Upper lobe of left lung (tissue), 6 donors: ENCODE data around the gene AVEN. TPM values are rescaled to one million over a fixed set of nuclear protein-coding genes. Genes with fewer than 3 reads are reported as not detected.

Source experiments
- ATAC-seq, 2 donors: fragments of 200-7000 bp; cut with Tn5 transposase; one replicate each; pipeline ENCODE4 v1.9.1; 2022; ENCODE audit warnings: mild to moderate bottlenecking in 2 of 2, moderate library complexity in 2 of 2; ENCODE audit not compliant: low FRiP score in 2 of 2
- DNase-seq, 2 donors: peaks; one replicate each; pipeline ENCODE4 v3.0.0-alpha.2; 2019 to 2020
- H3K27ac ChIP-seq, 4 donors: fragments of 200-600 bp; sonication (generic); one replicate each; pipeline ENCODE4 v1.5.1; 2016 to 2019
- H3K27me3 ChIP-seq, 4 donors: fragments of 200-600 bp; sonication (generic); one replicate each; pipeline ENCODE4 v1.5.1; 2017 to 2019
- H3K36me3 ChIP-seq, 4 donors: fragments of 200-600 bp; sonication (generic); one replicate each; pipeline ENCODE4 v1.5.1; 2016 to 2019
- H3K4me1 ChIP-seq, 4 donors: fragments of 200-600 bp; sonication (generic); one replicate each; pipeline ENCODE4 v1.5.1; 2018 to 2019
- H3K4me3 ChIP-seq, 4 donors: fragments of 200-600 bp; sonication (generic); one replicate each; pipeline ENCODE4 v1.5.1; 2017 to 2019; ENCODE audit warnings: mild to moderate bottlenecking in 2 of 4, moderate library complexity in 1 of 4
- H3K9me3 ChIP-seq, 4 donors: fragments of 200-600 bp; sonication (generic); one replicate each; pipeline ENCODE4 v1.5.1; 2018 to 2019
- CTCF ChIP-seq, 6 experiments: fragments of 450-650 bp in 4 of 6; fragments of 200-600 bp in 2 of 6; sonication (generic) in 2 of 6; IDR thresholded peaks; one replicate each; pipeline ENCODE4 v1.5.1; 2016 to 2019; ENCODE audit warnings: antibody characterized with exemption in 6 of 6
- EP300 ChIP-seq, 4 donors: sonication (generic); formaldehyde crosslinking; IDR thresholded peaks; one replicate each; pipeline ENCODE4 v1.5.1; 2017; ENCODE audit warnings: antibody characterized with exemption in 4 of 4, control low read depth in 2 of 4
- POLR2A ChIP-seq, 4 donors: fragments of 450-650 bp; IDR thresholded peaks; one replicate each; pipeline ENCODE4 v1.5.1; 2016 to 2017; ENCODE audit warnings: antibody characterized with exemption in 4 of 4, mild to moderate bottlenecking in 2 of 4
- POLR2AphosphoS5 ChIP-seq, 2 donors: sonication (generic); formaldehyde crosslinking; IDR thresholded peaks; one replicate each; pipeline ENCODE4 v1.5.1; 2017; ENCODE audit warnings: antibody characterized with exemption in 2 of 2
- WGBS, 2 donors: methylation state at CpG; one replicate each; pipeline ENCODE4 v1.1.5; 2017 to 2018; 5-methylcytosine and 5-hydroxymethylcytosine counted together
- total RNA-seq, 6 donors: library from RNA; depleted of rRNA in 4 of 6; stranded (reverse); fragments of >200 nt in 4 of 6; gene quantifications; one replicate each; pipeline versions ENCODE4 v1.1.0 to v1.2.1, GENCODE V29; 2016 to 2021
- donor health status: DM: no; HTN: no; CAD: no; lungs with moderate emphysema.
- donor health status: DM: no; HTN: yes; CAD: no; lungs with severe emphysema.

The AVEN gene
- total RNA-seq, 6 donors from 2014 or later: 6.9 to 38.8 (median 9.9) TPM

DNA sequence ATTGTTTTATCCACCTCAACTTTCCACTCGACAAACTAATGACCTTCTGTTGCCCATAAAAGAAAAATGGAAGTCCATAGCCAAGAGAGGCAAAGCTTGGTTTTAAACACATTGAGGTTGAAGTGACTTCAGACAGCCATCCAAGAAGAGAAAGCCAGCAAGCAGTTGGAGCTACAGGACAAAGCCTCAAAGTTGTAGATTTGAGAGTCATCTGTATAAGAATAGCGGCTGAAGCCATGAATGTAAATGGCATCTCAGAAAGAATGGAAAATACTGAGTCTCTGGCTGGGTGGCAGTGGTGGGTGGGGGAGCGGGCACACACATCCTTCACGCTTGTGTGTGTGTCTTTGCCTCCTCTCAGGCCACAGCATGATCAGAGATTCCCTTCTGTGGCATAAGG is 194.8 kb downstream of the AVEN start:
- no peak overlapping the region for H3K4me3 ChIP-seq
- no peak for DNase-seq
- H3K36me3 ChIP-seq: no peaks in the 10 kb centered on the region
- 90 to 93% methylated on average over 4 of the region's 4 CpGs for WGBS, 2 donors
- no peaks in the 10 kb centered on the region for H3K27me3 ChIP-seq
- H3K9me3 ChIP-seq: no peaks in the 10 kb centered on the region
- no peak overlapping the region for H3K27ac ChIP-seq
- TF ChIP-seq POLR2AphosphoS5 (IDR thresholded peaks at IDR 0.05) (no peak), CTCF (IDR thresholded peaks at IDR 0.05) (no peak), POLR2A (IDR thresholded peaks at IDR 0.05) (no peak), EP300 (IDR thresholded peaks at IDR 0.05) (no peak)
- H3K4me1 ChIP-seq: no peaks in the 10 kb centered on the region
- no peak for ATAC-seq

DNA sequence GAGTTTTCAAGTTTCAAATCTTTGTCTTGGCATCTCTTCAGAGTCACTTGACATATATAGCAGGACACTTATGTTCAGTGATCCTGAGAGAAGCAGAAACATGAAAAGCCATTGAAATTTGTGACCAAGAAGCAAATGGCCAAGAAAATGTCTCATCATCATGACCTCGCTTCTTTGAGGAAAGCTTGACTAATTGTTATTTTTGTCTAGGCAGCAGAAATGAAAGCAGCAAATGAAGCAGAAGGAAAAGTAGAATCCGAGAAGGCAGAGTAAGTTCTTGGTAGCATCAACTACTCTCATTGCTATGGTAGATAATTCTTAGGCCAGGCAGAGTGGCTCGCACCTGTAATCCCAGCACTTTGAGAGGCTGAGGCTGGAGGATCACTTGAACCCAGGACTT is 198.4 kb downstream of the AVEN start:
- no peaks in the 10 kb centered on the region for H3K27me3 ChIP-seq
- no peaks in the 10 kb centered on the region for H3K9me3 ChIP-seq
- WGBS, 2 donors: 90 to 92% methylated on average over 3 of the region's 3 CpGs
- no peak overlapping the region for H3K27ac ChIP-seq
- DNase-seq: no peak
- no peak overlapping the region for H3K4me3 ChIP-seq
- TF ChIP-seq CTCF (IDR thresholded peaks at IDR 0.05) (no peak), EP300 (IDR thresholded peaks at IDR 0.05) (no peak), POLR2A (IDR thresholded peaks at IDR 0.05) (no peak), POLR2AphosphoS5 (IDR thresholded peaks at IDR 0.05) (no peak)
- no peak for ATAC-seq
- H3K4me1 ChIP-seq: no peaks in the 10 kb centered on the region
- no peaks in the 10 kb centered on the region for H3K36me3 ChIP-seq

DNA sequence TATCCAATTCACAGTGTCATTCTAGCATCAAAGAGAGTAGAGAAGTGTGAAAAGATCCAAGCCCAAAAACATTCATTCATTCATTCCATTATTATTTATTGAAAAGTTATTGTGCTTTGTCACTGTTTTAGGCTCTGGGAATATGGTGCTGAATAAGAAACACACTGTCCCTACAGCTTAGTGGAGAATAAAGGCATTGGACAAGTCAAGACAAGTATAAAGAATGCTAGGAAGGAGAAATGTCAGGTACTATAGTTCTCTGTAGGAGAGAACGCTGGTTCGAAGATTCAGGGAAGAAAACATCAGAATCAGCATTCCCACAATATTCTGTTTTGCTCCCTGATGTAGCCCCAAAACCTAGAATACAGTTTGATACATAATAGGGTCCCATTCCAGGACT is 199.5 kb downstream of the AVEN start:
- TF ChIP-seq EP300 (IDR thresholded peaks at IDR 0.05) (no peak), POLR2A (IDR thresholded peaks at IDR 0.05) (no peak), CTCF (IDR thresholded peaks at IDR 0.05) (no peak), POLR2AphosphoS5 (IDR thresholded peaks at IDR 0.05) (no peak)
- no peaks in the 10 kb centered on the region for H3K27me3 ChIP-seq
- DNase-seq (no peak), ATAC-seq (no peak)
- H3K4me1 ChIP-seq: no peaks in the 10 kb centered on the region
- H3K9me3 ChIP-seq: no peaks in the 10 kb centered on the region
- H3K4me3 ChIP-seq: no peak overlapping the region
- WGBS, 2 donors: 85% methylated on average over 2 of the region's 2 CpGs
- no peaks in the 10 kb centered on the region for H3K36me3 ChIP-seq
- H3K27ac ChIP-seq: no peak overlapping the region

GRCh38 chr15:33837294-33837693 is 201.7 kb downstream of the AVEN start:
- TF ChIP-seq POLR2AphosphoS5 (IDR thresholded peaks at IDR 0.05): no peak
- no peak for TF ChIP-seq CTCF (IDR thresholded peaks at IDR 0.05)
- no peak for TF ChIP-seq EP300 (IDR thresholded peaks at IDR 0.05)
- no peak for TF ChIP-seq POLR2A (IDR thresholded peaks at IDR 0.05)
- Histone ChIP-seq H3K36me3 (no peaks in the 10 kb centered on the region), H3K4me1 (no peaks in the 10 kb centered on the region), H3K27ac (no peak overlapping the region), H3K27me3 (no peaks in the 10 kb centered on the region), H3K9me3 (no peaks in the 10 kb centered on the region), H3K4me3 (no peak overlapping the region)
- ATAC-seq (no peak), DNase-seq (no peak)
- 88 to 93% methylated on average over 1 of the region's 1 CpG for WGBS, 2 donors

GRCh38 chr15:33834892-33835743 is 203.9 kb downstream of the AVEN start:
- ATAC-seq: no peak
- Histone ChIP-seq H3K4me1 (no peaks in the 10 kb centered on the region), H3K27me3 (no peaks in the 10 kb centered on the region), H3K36me3 (no peaks in the 10 kb centered on the region), H3K27ac (no peak overlapping the region), H3K4me3 (no peak overlapping the region), H3K9me3 (no peaks in the 10 kb centered on the region)
- WGBS, 2 donors: 53 to 61% methylated on average over 9 of the region's 9 CpGs
- TF ChIP-seq EP300 (IDR thresholded peaks at IDR 0.05) (no peak), CTCF (IDR thresholded peaks at IDR 0.05) (no peak), POLR2AphosphoS5 (IDR thresholded peaks at IDR 0.05) (no peak), POLR2A (IDR thresholded peaks at IDR 0.05) (no peak)
- DNase-seq: no peak
